ENCODE results near the gene PLXNB3.
A peak's percentile ranks its signal among the peaks of the same experiment; 100 is the strongest.

The PLXNB3 gene

DNA sequence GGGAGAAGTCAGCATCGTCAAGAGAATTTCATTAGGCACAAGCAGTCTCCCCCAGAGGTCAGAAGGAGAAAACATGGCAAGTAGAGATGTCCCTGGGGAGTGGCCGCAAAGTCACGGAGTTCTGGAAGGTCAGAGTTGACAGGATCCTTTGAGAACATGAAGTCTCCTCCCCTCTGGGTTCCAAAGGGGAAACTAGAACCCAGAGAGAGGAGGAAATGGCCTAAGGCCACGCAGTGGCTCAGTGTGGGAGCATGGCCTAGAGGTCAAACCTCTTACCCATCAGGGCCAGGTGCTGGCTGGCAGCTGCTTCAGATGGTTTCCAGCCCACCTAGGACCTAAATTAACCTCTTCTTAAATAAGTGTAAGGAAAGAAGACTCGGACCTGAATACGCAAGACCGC is 29.2 kb downstream of the PLXNB3 start:
- in situ Hi-C loops (cut with HindIII; ENCODE audit: low sequenced_read_pairs) = no loop called here
- H3K4me3 ChIP-seq (ENCODE audit: low read depth, low read length) = peak overlapping the region; percentile 72
- TF ChIP-seq, protein P1, sequence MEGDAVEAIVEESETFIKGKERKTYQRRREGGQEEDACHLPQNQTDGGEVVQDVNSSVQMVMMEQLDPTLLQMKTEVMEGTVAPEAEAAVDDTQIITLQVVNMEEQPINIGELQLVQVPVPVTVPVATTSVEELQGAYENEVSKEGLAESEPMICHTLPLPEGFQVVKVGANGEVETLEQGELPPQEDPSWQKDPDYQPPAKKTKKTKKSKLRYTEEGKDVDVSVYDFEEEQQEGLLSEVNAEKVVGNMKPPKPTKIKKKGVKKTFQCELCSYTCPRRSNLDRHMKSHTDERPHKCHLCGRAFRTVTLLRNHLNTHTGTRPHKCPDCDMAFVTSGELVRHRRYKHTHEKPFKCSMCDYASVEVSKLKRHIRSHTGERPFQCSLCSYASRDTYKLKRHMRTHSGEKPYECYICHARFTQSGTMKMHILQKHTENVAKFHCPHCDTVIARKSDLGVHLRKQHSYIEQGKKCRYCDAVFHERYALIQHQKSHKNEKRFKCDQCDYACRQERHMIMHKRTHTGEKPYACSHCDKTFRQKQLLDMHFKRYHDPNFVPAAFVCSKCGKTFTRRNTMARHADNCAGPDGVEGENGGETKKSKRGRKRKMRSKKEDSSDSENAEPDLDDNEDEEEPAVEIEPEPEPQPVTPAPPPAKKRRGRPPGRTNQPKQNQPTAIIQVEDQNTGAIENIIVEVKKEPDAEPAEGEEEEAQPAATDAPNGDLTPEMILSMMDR (IDR thresholded peaks at IDR 0.05; ENCODE audit: low read depth, low read length) = no peak
- no peak for DNase-seq (ENCODE audit: low read depth, low spot score)

DNA sequence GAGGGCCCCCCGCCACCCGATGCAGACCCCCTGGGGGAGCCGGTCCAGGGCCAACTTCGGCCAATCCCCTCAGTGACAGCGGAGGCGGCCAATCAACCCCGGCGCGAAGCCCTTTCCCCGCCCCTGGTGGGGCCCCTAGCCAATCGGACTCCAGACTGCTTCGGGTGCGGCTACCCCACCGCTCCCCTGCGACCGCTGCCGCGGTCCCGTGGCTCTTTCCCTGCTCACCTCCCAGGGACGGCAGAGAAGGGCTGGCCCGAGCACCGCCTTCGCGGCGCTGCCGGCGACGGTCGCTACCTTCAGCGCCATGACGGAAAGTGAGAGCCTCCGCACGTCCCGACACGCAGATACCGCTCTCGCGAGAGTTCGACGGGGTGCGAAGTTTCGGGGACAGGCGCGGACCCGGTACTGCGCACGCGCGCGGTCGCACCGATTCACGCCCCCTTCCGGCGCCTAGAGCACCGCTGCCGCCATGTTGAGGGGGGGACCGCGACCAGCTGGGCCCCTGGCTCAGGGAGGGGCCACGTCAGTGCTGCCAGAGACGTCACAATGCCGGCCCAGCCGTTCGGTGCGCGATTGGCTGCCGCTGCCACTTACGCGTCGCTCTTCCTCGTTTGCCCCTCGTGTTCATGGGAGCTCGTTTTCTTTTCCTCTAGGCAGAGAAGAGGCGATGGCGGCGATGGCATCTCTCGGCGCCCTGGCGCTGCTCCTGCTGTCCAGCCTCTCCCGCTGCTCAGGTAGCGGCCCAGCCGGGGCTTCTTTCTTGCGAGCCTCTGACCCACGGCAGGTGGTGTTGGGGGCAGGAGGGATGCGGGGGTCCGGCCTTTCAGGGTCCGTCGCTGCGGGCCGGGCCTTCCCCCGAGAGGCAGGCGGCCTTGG is 30.2 kb downstream of the PLXNB3 start, which contains the start of the genes IDH3G and SSR4:
TSS of gene IDH3G (minus strand) at position 358 of the 879 bp plus-strand sequence. CDS start at position 309, 49 bp downstream.
TSS of gene SSR4 (plus strand) at position 651 of the 879 bp plus-strand sequence. CDS start at position 671, 20 bp downstream.
- H3K4me3 ChIP-seq (ENCODE audit: low read depth, low read length) = peak within 1 kb of the TSS; percentile 72
- DNase-seq (ENCODE audit: low read depth, low spot score) = peak; percentile 95
- in situ Hi-C loops (cut with HindIII; ENCODE audit: low sequenced_read_pairs) = no loop called here
- TF ChIP-seq, protein P1 (IDR thresholded peaks at IDR 0.05; ENCODE audit: low read depth, low read length) = no peak

DNA sequence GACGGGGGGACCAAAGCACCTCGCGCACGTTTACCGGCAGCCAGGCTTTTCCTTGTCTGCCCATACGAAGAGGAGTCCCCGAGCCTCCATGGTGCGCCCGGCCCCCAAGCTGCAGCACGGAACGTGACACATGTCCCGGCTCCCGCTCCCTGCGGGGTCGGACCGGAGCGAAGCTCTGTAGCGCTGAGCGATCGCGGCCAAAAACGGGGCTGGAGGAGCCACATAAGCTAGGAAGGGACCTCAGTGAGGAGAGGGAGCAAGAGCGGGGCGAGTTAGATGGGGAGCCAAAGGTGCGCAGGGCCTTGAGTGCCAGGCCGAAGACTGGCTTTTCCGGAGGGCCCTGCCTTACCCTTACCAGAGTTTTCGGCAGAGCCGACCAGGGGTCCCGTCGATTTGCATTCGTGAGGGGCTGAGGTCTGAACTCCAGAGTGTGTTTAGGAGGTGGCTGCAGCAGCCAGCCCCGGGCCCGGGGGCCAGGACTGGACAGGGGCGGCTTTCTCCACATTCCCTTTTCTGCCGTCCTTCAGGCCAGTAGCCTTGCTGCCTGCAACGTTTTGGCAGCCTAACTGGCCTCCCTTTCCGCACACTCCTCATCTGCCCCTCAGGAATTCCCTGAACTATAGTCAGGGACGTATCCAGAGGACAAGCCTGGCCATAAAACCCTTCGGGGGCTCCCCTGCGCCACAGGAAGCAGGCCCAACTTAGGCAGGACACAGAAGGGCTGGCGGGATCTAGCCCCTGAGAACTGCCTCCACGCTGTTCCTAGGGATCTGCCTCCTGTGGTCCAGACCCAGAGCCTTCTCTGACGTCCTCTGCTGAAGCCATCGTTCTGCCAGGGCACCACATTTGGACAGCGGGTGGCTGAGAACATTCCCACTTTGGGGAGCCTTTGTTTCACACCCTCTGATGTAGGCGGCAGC is 31.1 kb downstream of the PLXNB3 start:
- in situ Hi-C loops (cut with HindIII; ENCODE audit: low sequenced_read_pairs) = no loop called here
- no peak for DNase-seq (ENCODE audit: low read depth, low spot score)

DNA sequence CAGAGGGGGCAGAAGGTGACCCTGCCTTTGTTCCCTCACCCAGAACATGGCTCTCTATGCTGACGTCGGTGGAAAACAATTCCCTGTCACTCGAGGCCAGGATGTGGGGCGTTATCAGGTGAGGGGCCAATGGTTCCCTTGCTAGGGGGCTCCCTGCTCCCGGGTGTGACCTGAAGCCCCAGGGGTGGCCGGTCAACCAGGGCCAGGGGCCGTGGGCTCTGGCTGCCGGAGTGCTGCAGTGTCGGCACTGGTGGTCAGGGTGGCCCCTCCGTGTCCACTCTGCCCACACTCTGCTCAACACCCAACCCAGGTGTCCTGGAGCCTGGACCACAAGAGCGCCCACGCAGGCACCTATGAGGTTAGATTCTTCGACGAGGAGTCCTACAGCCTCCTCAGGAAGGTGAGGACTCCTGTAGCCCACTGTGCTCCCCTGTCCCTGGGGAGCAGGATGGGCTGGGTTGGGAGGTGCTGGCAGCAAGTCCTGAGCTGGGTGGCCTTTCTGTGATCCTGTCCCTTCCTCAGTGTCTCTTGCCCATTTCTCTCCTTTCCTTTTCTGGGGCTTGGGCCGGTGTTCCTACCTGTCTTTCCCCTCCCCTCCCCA is 33.5 kb downstream of the PLXNB3 start:
- in situ Hi-C loops (cut with HindIII; ENCODE audit: low sequenced_read_pairs) = no loop called here
- no peak overlapping the region for H3K4me3 ChIP-seq (ENCODE audit: low read depth, low read length)
- DNase-seq (ENCODE audit: low read depth, low spot score) = no peak
- TF ChIP-seq, protein P1 (IDR thresholded peaks at IDR 0.05; ENCODE audit: low read depth, low read length) = no peak

More for the DNA sequence above, 31.1 kb downstream of the PLXNB3 start:
- H3K4me3 ChIP-seq (ENCODE audit: low read depth, low read length) = peak overlapping the region; percentile 72
- TF ChIP-seq, protein P1 (IDR thresholded peaks at IDR 0.05; ENCODE audit: low read depth, low read length) = no peak

DNA sequence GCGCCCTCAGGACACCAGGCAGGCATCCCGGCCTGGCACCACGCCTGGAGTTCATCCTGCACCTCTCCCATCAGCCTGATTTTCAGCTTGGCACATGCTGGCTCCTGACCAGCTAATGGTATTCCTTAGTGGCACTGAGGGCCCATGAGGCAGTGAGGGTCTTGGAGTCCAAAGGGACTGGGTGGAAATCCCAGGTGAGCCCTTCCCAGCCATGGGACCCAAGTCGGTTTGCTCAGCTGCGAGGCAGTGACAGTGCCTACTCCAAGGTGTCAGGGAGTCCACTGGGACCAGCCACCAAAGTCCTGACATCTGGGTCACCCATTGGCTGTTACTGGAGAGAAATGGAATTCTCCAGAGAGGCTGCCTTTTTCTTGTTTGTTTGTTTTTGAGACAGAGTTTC is 35.3 kb downstream of the PLXNB3 start:
- H3K4me3 ChIP-seq (ENCODE audit: low read depth, low read length) = no peak overlapping the region
- in situ Hi-C loops (cut with HindIII; ENCODE audit: low sequenced_read_pairs) = no loop called here
- TF ChIP-seq, protein P1 (IDR thresholded peaks at IDR 0.05; ENCODE audit: low read depth, low read length) = no peak

DNA sequence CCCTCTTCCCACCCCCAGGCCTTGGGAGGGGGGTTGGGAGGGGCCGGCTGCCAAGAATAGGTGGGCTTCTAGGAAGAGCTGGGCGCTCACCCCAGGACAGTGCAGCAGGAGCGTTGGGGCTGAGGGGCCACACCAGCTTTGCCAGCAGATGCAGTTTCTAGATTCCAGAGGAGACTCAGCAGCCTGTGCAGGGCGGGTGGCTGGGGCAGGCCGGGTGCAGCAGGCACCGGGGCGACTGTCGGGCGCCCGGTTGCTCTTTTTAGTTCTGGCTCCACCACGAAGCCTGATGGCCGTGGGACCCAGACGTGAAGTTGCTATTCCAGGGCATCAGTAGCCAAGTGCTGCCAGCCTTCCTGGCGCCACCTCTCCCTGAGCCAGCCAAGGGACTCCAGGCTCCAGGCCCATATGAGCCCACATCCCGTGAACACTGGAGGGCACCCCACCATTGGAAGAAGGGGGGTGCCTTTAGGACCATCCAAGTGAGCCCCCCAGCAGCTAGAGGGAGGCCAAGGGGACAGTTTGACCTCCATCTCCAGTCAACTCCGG is 36.2 kb downstream of the PLXNB3 start:
- TF ChIP-seq, protein P1 (IDR thresholded peaks at IDR 0.05; ENCODE audit: low read depth, low read length) = no peak
- no peak for DNase-seq (ENCODE audit: low read depth, low spot score)
- in situ Hi-C loops (cut with HindIII; ENCODE audit: low sequenced_read_pairs) = no loop called here
- no peak overlapping the region for H3K4me3 ChIP-seq (ENCODE audit: low read depth, low read length)

More for the DNA sequence above, 35.3 kb downstream of the PLXNB3 start:
- DNase-seq (ENCODE audit: low read depth, low spot score) = no peak
